IMR-90 (cell line): ENCODE results near the gene GBA2. TPM values are rescaled to one million over a fixed set of nuclear protein-coding genes. Genes with fewer than 3 reads are reported as not detected.

ENCODE experiments used
- ATAC-seq: fragments of 200-7000 bp; cut with Tn5 transposase; 2 replicates; pipeline ENCODE4 v1.9.1; 2020; ENCODE audit warnings: low read depth, mild to moderate bottlenecking, moderate library complexity
- BruUV-seq: library from RNA; stranded (reverse); fragments of 400-500 nt; replicated peaks from 2 replicates; lab custom pipeline; 2021; lab: Mats Ljungman, UMichigan
- CTCF ChIA-PET: fragments of 300-600 bp; formaldehyde crosslinking; extraction: SDS; loops from one replicate; lab custom pipeline; 2021; ENCODE audit warnings: antibody characterized with exemption; lab: Yijun Ruan, JAX
- POLR2A ChIA-PET: fragments of 300-600 bp; sonication (Branson Sonifier 250); formaldehyde crosslinking; loops from one replicate; lab custom pipeline; 2022; ENCODE audit warnings: antibody characterized with exemption; ENCODE audit not compliant: unreplicated experiment; lab: Charles Lee
- DNase-seq: peaks from one replicate; pipeline ENCODE4 v3.0.0; 2013
- H2AFZ ChIP-seq: replicated peaks from 2 replicates; pipeline ENCODE3; 2013; ENCODE audit warnings: low read length, mild to moderate bottlenecking; ENCODE audit not compliant: poor library complexity
- H2AK5ac ChIP-seq: 2 replicates; pipeline ENCODE4 v1.6.1; 2013; ENCODE audit warnings: low read depth, low read length, inconsistent platforms
- H2AK9ac ChIP-seq: replicated peaks from 2 replicates; pipeline ENCODE3; 2013; ENCODE audit warnings: mild to moderate bottlenecking, low read depth, low read length, moderate library complexity; ENCODE audit not compliant: poor library complexity
- H2BK120ac ChIP-seq: 2 replicates; pipeline ENCODE4 v1.6.1; 2013; ENCODE audit warnings: low read depth, low read length, inconsistent platforms
- H2BK15ac ChIP-seq: 3 replicates; pipeline ENCODE4 v1.6.1; 2013; ENCODE audit warnings: low read depth, low read length, inconsistent platforms
- H2BK20ac ChIP-seq: 2 replicates; pipeline ENCODE4 v1.6.1; 2013; ENCODE audit warnings: low read depth, mild to moderate bottlenecking, inconsistent platforms, low read length, moderate library complexity
- H2BK5ac ChIP-seq: 2 replicates; pipeline ENCODE4 v1.6.1; 2013; ENCODE audit warnings: mild to moderate bottlenecking, low read depth, low read length, inconsistent platforms; ENCODE audit not compliant: poor library complexity, severe bottlenecking
- H3K14ac ChIP-seq: replicated peaks from 2 replicates; pipeline ENCODE4 v1.6.1; 2013; ENCODE audit warnings: low read depth, low read length, inconsistent platforms
- H3K18ac ChIP-seq: 2 replicates; pipeline ENCODE4 v1.6.1; 2013; ENCODE audit warnings: low read depth, low read length, control low read depth
- H3K23ac ChIP-seq: 2 replicates; pipeline ENCODE4 v1.6.1; 2013; ENCODE audit warnings: low read depth, low read length, inconsistent platforms
- H3K27ac ChIP-seq: 2 replicates; pipeline ENCODE4 v1.5.1; 2013; ENCODE audit warnings: mild to moderate bottlenecking, control low read depth, low read length; ENCODE audit not compliant: insufficient read depth
- H3K27me3 ChIP-seq: 2 replicates; pipeline ENCODE4 v1.6.1; 2013; ENCODE audit warnings: low read length; ENCODE audit not compliant: control insufficient read depth, insufficient read depth
- H3K36me3 ChIP-seq: 2 replicates; pipeline ENCODE4 v1.6.1; 2013; ENCODE audit warnings: low read length, mixed read lengths; ENCODE audit not compliant: control insufficient read depth, insufficient read depth
- H3K4ac ChIP-seq: 2 replicates; pipeline ENCODE4 v1.6.1; 2013; ENCODE audit warnings: low read depth, low read length, inconsistent platforms
- H3K4me1 ChIP-seq: 2 replicates; pipeline ENCODE4 v1.6.1; 2013; ENCODE audit warnings: low read length, mixed read lengths; ENCODE audit not compliant: control insufficient read depth, insufficient read depth
- H3K4me2 ChIP-seq: 2 replicates; pipeline ENCODE4 v1.6.1; 2013; ENCODE audit warnings: low read depth, mild to moderate bottlenecking, control low read depth, low read length, moderate library complexity
- H3K4me3 ChIP-seq: 2 replicates; pipeline ENCODE4 v1.5.1; 2013; ENCODE audit warnings: low read depth, mild to moderate bottlenecking, control low read depth, low read length, moderate library complexity; ENCODE audit not compliant: insufficient read depth
- H3K56ac ChIP-seq: 2 replicates; pipeline ENCODE4 v1.6.1; 2013; ENCODE audit warnings: low read length, inconsistent platforms; ENCODE audit not compliant: insufficient read depth; ENCODE audit errors: extremely low read depth
- H3K79me1 ChIP-seq, 2 experiments: 2 replicates each; pipeline ENCODE4 v1.6.1; 2013; ENCODE audit warnings: low read length in 2 of 2, inconsistent platforms in 1 of 2, low read depth in 1 of 2
- H3K9ac ChIP-seq: 2 replicates; pipeline ENCODE4 v1.6.1; 2013; ENCODE audit warnings: low read depth, low read length, control low read depth
- H3K9me1 ChIP-seq: 2 replicates; pipeline ENCODE4 v1.6.1; 2013; ENCODE audit warnings: low read length, inconsistent platforms; ENCODE audit not compliant: insufficient read depth
- H3K9me3 ChIP-seq: 2 replicates; pipeline ENCODE4 v1.6.1; 2013; ENCODE audit warnings: low read length; ENCODE audit not compliant: control insufficient read depth, insufficient read depth
- H4K20me1 ChIP-seq: 2 replicates; pipeline ENCODE4 v1.6.1; 2013; ENCODE audit warnings: low read length, inconsistent platforms; ENCODE audit not compliant: insufficient read depth
- H4K5ac ChIP-seq: 2 replicates; pipeline ENCODE4 v1.6.1; 2013; ENCODE audit warnings: mild to moderate bottlenecking, low read depth, low read length, control low read depth
- H4K8ac ChIP-seq, 2 experiments: 2 replicates each; pipeline ENCODE4 v1.6.1; 2013; ENCODE audit warnings: low read depth in 2 of 2, low read length in 2 of 2, control low read depth in 1 of 2, inconsistent platforms in 1 of 2
- H4K91ac ChIP-seq: 2 replicates; pipeline ENCODE4 v1.6.1; 2013; ENCODE audit warnings: low read depth, low read length, inconsistent platforms; ENCODE audit not compliant: insufficient read depth
- CHD1 ChIP-seq: IDR thresholded peaks from 2 replicates; pipeline ENCODE4 v1.6.1; 2012; ENCODE audit warnings: low read depth, low read length, improper control_type of control experiment
- CTCF ChIP-seq: conservative IDR thresholded peaks from 2 replicates; pipeline ENCODE4 v1.5.1; 2012; ENCODE audit warnings: mild to moderate bottlenecking, low read depth, low read length, improper control_type of control experiment
- MAZ ChIP-seq: IDR thresholded peaks from 2 replicates; pipeline ENCODE4 v1.6.1; 2012; ENCODE audit warnings: low read depth, mild to moderate bottlenecking, low read length, improper control_type of control experiment, moderate library complexity, borderline replicate concordance
- NFE2L2 ChIP-seq: fragments of 150-350 bp; IDR thresholded peaks from 2 replicates; pipeline ENCODE4 v1.6.1; 2016; ENCODE audit warnings: low read depth, mild to moderate bottlenecking, low read length
- RAD21 ChIP-seq: IDR thresholded peaks from 2 replicates; pipeline ENCODE4 v1.6.1; 2012; ENCODE audit warnings: low read length, improper control_type of control experiment
- RFX5 ChIP-seq: IDR thresholded peaks from 2 replicates; pipeline ENCODE4 v1.8.0; 2012; ENCODE audit warnings: low read depth, mild to moderate bottlenecking, low read length, moderate library complexity
- dilution Hi-C: fragments of 300-500 bp; cut with HindIII; formaldehyde crosslinking; loops from one replicate; pipeline ENCODE4 v1.14.3; 2018; ENCODE audit warnings: low sequenced_read_pairs; ENCODE audit not compliant: unreplicated experiment
- in situ Hi-C: fragments of 300-500 bp; cut with MboI; formaldehyde crosslinking; loops from 3 replicates; pipeline ENCODE4 v1.14.3; 2019; ENCODE audit warnings: low sequenced_read_pairs, inconsistent platforms, mixed read lengths
- intact Hi-C: fragments of 100-400 bp; cut with micrococcal nuclease; formaldehyde crosslinking; loops from 2 replicates; pipeline ENCODE4 v1.10.0; 2022
- polyA plus RNA-seq, 3 experiments: library from polyadenylated mRNA; depleted of rRNA; stranded (reverse); fragments of >200 nt; gene quantifications; 2 replicates each; pipeline ENCODE4 v1.2.3, GENCODE V29; 2012; ENCODE audit warnings: low replicate concordance in 1 of 3
- total RNA-seq: library from RNA; depleted of rRNA; stranded (reverse); fragments of >200 nt; gene quantifications from 2 replicates; pipeline ENCODE4 v1.2.3, GENCODE V29; 2012

GBA2 gene
- total and polyA plus RNA-seq, 2 of the 4 experiments (the other 2 are of a cell fraction), result 18.1 to 38.2 TPM

DNA sequence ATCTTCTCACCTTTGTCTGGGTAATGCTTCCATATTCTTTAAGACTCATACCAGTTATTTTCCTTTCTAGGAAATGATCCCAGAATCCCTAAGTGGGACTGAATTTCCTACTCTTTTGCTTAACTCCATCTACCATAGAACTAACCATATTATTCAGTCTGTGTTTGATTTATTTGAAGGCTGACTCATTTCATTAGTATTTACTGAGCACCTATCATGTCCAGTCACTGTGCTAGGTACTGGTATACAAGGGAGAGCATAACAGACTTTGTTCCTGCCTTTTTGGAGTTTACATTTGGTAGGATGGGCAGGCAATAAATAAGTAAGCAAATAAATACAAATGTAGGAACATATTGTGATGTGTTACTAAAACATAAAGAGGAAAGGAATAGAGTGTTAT is 46.7 kb upstream of the GBA2 start:
- no peak overlapping the region for H3K4ac ChIP-seq
- H4K8ac ChIP-seq, result no peak overlapping the region
- peak; percentile 22 for DNase-seq
- in situ Hi-C loops, result no loop called here
- H3K18ac ChIP-seq, result no peak overlapping the region
- no peaks in the 10 kb centered on the region for H3K27me3 ChIP-seq
- TF ChIP-seq CTCF (no peak), MAZ (no peak), RAD21 (no peak), NFE2L2 (no peak), CHD1 (no peak), RFX5 (no peak)
- no TSS peak for BruUV-seq
- H3K23ac ChIP-seq, result peak overlapping the region; percentile 29; the same call in 1 of the 2 replicates
- CTCF ChIA-PET, result interaction anchor here (0.5 to 1.0 kb wide), 2 partner anchors 31 to 372 kb away, joined by 3 read pairs; no protein-coding TSS in a partner anchor
- intact Hi-C loops, result no loop called here
- H3K9ac ChIP-seq, result no peak overlapping the region
- no peak overlapping the region for H3K4me2 ChIP-seq
- POLR2A ChIA-PET, result interaction anchor here (1.3 kb wide), 1 partner anchor 16 kb away, joined by 4 read pairs; the partner anchor contains the start of gene SPAG8
- 0 out of 2 replicates have a peak overlapping the region, but pooled peaks have one; percentile 24 for H2BK20ac ChIP-seq
- H3K14ac ChIP-seq, result peak overlapping the region; percentile 55; the same call in 1 of the 2 replicates
- peaks cover 9% of the 10 kb centered on the region for H3K36me3 ChIP-seq
- no peak overlapping the region for H3K27ac ChIP-seq
- H3K4me1 ChIP-seq, result peaks cover 25% of the 10 kb centered on the region
- no peaks in the 10 kb centered on the region for H4K20me1 ChIP-seq
- no peak overlapping the region for H2AK5ac ChIP-seq
- ATAC-seq, result no peak
- dilution Hi-C loops, result no loop called here
- H2BK120ac ChIP-seq, result no peak overlapping the region; the same call in 1 of the 2 replicates
- peaks cover 27 to 67% of the 10 kb centered on the region in 2 experiments for H3K79me1 ChIP-seq
- H2AFZ ChIP-seq, result no peak overlapping the region
- no peak overlapping the region for H4K91ac ChIP-seq
- H3K56ac ChIP-seq, result no peak overlapping the region
- no peak overlapping the region for H4K5ac ChIP-seq
- H3K9me3 ChIP-seq, result no peaks in the 10 kb centered on the region
- H3K4me3 ChIP-seq, result no peak overlapping the region
- H2AK9ac ChIP-seq, result no peak overlapping the region
- H2BK15ac ChIP-seq, result no peak overlapping the region; the same call in 2 of the 3 replicates
- no peak overlapping the region for H2BK5ac ChIP-seq
- H3K9me1 ChIP-seq, result peaks cover 54% of the 10 kb centered on the region
